GM12878 (cell line): Measurements from ENCODE around the gene ADCY7. TPM values are rescaled to one million over a fixed set of nuclear protein-coding genes. Genes with fewer than 3 reads are reported as not detected.

ENCODE experiments used
- ATAC-seq: fragments of 200-7000 bp; cut with Tn5 transposase; 3 replicates; pipeline ENCODE4 v1.9.1; 2020; ENCODE audit warnings: mild to moderate bottlenecking, moderate library complexity
- BruUV-seq: library from RNA; stranded (reverse); fragments of 400-500 nt; replicated peaks from 2 replicates; lab custom pipeline; 2021; lab: Mats Ljungman, UMichigan
- CTCF ChIA-PET: fragments of 300-600 bp; sonication (Branson Sonifier 250); formaldehyde crosslinking; extraction: SDS; loops from one replicate; lab custom pipeline; 2021; ENCODE audit warnings: inconsistent platforms; lab: Yijun Ruan, JAX
- POLR2A ChIA-PET: fragments of 350-600 bp; formaldehyde crosslinking; extraction: SDS; loops from one replicate; lab custom pipeline; 2021; ENCODE audit warnings: inconsistent platforms; lab: Charles Lee
- RAD21 ChIA-PET: fragments of 300-600 bp; sonication (Branson Sonifier 250); formaldehyde crosslinking; loops from one replicate; lab custom pipeline; 2023; ENCODE audit warnings: antibody characterized with exemption; ENCODE audit not compliant: unreplicated experiment; lab: Charles Lee
- SMC1A ChIA-PET: fragments of 300-600 bp; sonication (Branson Sonifier 250); formaldehyde crosslinking; loops from one replicate; lab custom pipeline; 2023; ENCODE audit not compliant: unreplicated experiment, uncharacterized antibody; lab: Charles Lee
- DNase-seq: peaks from one replicate; pipeline ENCODE4 v3.0.0-alpha.2; 2011; ENCODE audit warnings: low read depth, low spot score
- FAIRE-seq: peaks from 3 replicates; lab custom pipeline; 2011; peaks lifted over from hg19 to GRCh38; lab: Jason Lieb, UNC
- H2AFZ ChIP-seq: 2 replicates; pipeline ENCODE4 v1.6.0; 2011; ENCODE audit warnings: low read depth, low read length, control low read depth; ENCODE audit not compliant: control insufficient read depth
- H3K27ac ChIP-seq: 2 replicates; pipeline ENCODE4 v1.5.1; 2011; ENCODE audit warnings: control low read depth; ENCODE audit not compliant: control insufficient read depth, insufficient read depth
- H3K27me3 ChIP-seq, 2 experiments: replicated peaks in 1 of 2; 2 replicates each; pipeline versions ENCODE4 v1.6.0 to v1.6.1; 2011; ENCODE audit warnings: low read length in 1 of 2; ENCODE audit not compliant: control insufficient read depth in 2 of 2, insufficient read depth in 2 of 2
- H3K36me3 ChIP-seq, 2 experiments: 2 replicates each; pipeline ENCODE4 v1.5.1; 2011; ENCODE audit warnings: low read length in 1 of 2; ENCODE audit not compliant: control insufficient read depth in 2 of 2, insufficient read depth in 2 of 2
- H3K4me1 ChIP-seq: 2 replicates; pipeline ENCODE4 v1.6.1; 2011; ENCODE audit warnings: mild to moderate bottlenecking, low read length, moderate library complexity, mixed read lengths; ENCODE audit not compliant: control insufficient read depth, insufficient read depth
- H3K4me2 ChIP-seq: 2 replicates; pipeline ENCODE4 v1.6.0; 2011; ENCODE audit warnings: control low read depth; ENCODE audit not compliant: control insufficient read depth, insufficient read depth
- H3K4me3 ChIP-seq: fragments of 200-600 bp; sonication (generic); 2 replicates; pipeline ENCODE4 v1.5.1; 2016
- H3K79me2 ChIP-seq: 2 replicates; pipeline ENCODE4 v1.6.0; 2011; ENCODE audit warnings: low read length; ENCODE audit not compliant: control insufficient read depth, insufficient read depth
- H3K9ac ChIP-seq: 2 replicates; pipeline ENCODE4 v1.8.0; 2011; ENCODE audit warnings: low read length, control low read depth, mixed read lengths; ENCODE audit not compliant: control insufficient read depth, insufficient read depth
- H3K9me3 ChIP-seq: replicated peaks from 3 replicates; pipeline ENCODE4 v1.5.1; 2011; ENCODE audit warnings: mild to moderate bottlenecking, low read length; ENCODE audit not compliant: control insufficient read depth, insufficient read depth
- H4K20me1 ChIP-seq: 2 replicates; pipeline ENCODE4 v1.6.0; 2011; ENCODE audit not compliant: control insufficient read depth, insufficient read depth
- CHD2 ChIP-seq: IDR thresholded peaks from 2 replicates; pipeline ENCODE4 v1.6.1; 2011; ENCODE audit warnings: low read depth, low read length, improper control_type of control experiment, borderline replicate concordance
- HDAC2 ChIP-seq: fragments of 200-600 bp; sonication (generic); IDR thresholded peaks from 2 replicates; pipeline ENCODE4 v1.6.1; 2017
- KLF5 ChIP-seq: fragments of 450-650 bp; IDR thresholded peaks from 2 replicates; pipeline ENCODE4 v1.6.1; 2014; ENCODE audit warnings: mild to moderate bottlenecking; ENCODE audit not compliant: partially characterized antibody
- NR2C1 ChIP-seq: fragments of 450-650 bp; IDR thresholded peaks from 2 replicates; pipeline ENCODE4 v1.6.1; 2017; ENCODE audit warnings: antibody characterized with exemption, mild to moderate bottlenecking, moderate library complexity
- RAD21 ChIP-seq: IDR thresholded peaks from 2 replicates; pipeline ENCODE4 v1.6.1; 2011; ENCODE audit warnings: mild to moderate bottlenecking, low read depth, low read length, moderate library complexity; ENCODE audit not compliant: insufficient read depth
- SKIL ChIP-seq: fragments of 450-650 bp; IDR thresholded peaks from 2 replicates; pipeline ENCODE4 v1.6.1; 2017; ENCODE audit warnings: mild to moderate bottlenecking, low read depth, inconsistent platforms; ENCODE audit not compliant: poor library complexity, severe bottlenecking
- TCF12 ChIP-seq: IDR thresholded peaks from 2 replicates; pipeline ENCODE4 v1.6.1; 2011; ENCODE audit warnings: low read depth, mild to moderate bottlenecking, low read length
- WGBS: methylation state at CpG from one replicate; pipeline ENCODE4 v1.1.6; 2016; ENCODE audit warnings: low lambda C conversion rate; ENCODE audit not compliant: insufficient replicate concordance, insufficient coverage; ENCODE audit errors: missing lambda C conversion rate; 5-methylcytosine and 5-hydroxymethylcytosine counted together
- in situ Hi-C: fragments of 300-500 bp; cut with MboI; formaldehyde crosslinking; loops from 9 replicates; pipeline ENCODE4 v1.14.3; 2018; ENCODE audit warnings: mixed read lengths
- intact Hi-C: fragments of 100-400 bp; cut with micrococcal nuclease; formaldehyde crosslinking; loops from one replicate; pipeline ENCODE4 v1.14.2; 2022; ENCODE audit not compliant: unreplicated experiment
- polyA plus RNA-seq, 11 experiments: library from polyadenylated mRNA; depleted of rRNA in 4 of 11; unstranded in 6 of 11; stranded (reverse) in 5 of 11; fragments of >200 nt; fragmentation: Nextera tagmentation in 4 of 11; fragmentation: Illumina TruSeq in 1 of 11; extraction: Ambion mirVana in 4 of 11; extraction: Trizol in 1 of 11; gene quantifications; 1 replicate in 1 of 11; 2 replicates in 10 of 11; pipeline versions ENCODE4 v1.2.1 to v1.2.3, GENCODE V29; 2011 to 2016; ENCODE audit warnings: inconsistent platforms in 2 of 11, missing spikeins in 2 of 11, low read depth in 1 of 11
- total RNA-seq, 4 experiments: library from RNA; depleted of rRNA in 3 of 4; stranded (reverse); fragments of >200 nt in 3 of 4; fragmentation: Illumina TruSeq in 1 of 4; extraction: Trizol in 1 of 4; gene quantifications; 2 replicates each; pipeline versions ENCODE4 v1.2.1 to v1.2.3, GENCODE V29; 2013 to 2021

Gene ADCY7
- total and polyA plus RNA-seq, 10 of the 15 experiments (the other 5 are each of a cell fraction or from before 2014, with no cell fraction given) = 1.2 to 87.9 (median 24.4) TPM

GRCh38 chr16:50301626-50302471 is 35.5 kb downstream of the ADCY7 start:
- no peak for TF ChIP-seq HDAC2
- no peak for TF ChIP-seq SKIL
- FAIRE-seq = no peak
- H3K79me2 ChIP-seq = no peaks in the 10 kb centered on the region
- H2AFZ ChIP-seq = no peak overlapping the region
- H4K20me1 ChIP-seq = no peaks in the 10 kb centered on the region
- no peak for DNase-seq
- ChIA-PET POLR2A (no interaction called here), SMC1A (no interaction called here), RAD21 (no interaction called here), CTCF (no interaction called here)
- no peak overlapping the region for H3K4me2 ChIP-seq
- H3K27ac ChIP-seq = no peak overlapping the region
- in situ Hi-C loops = no loop called here
- no peaks in the 10 kb centered on the region for H3K27me3 ChIP-seq
- H3K9me3 ChIP-seq = no peaks in the 10 kb centered on the region
- no peak overlapping the region for H3K9ac ChIP-seq
- H3K4me1 ChIP-seq = no peaks in the 10 kb centered on the region
- BruUV-seq = no TSS peak
- H3K4me3 ChIP-seq = no peak overlapping the region
- peaks cover 6 to 25% of the 10 kb centered on the region in 2 experiments for H3K36me3 ChIP-seq
- WGBS = 87% methylated on average over 21 of the region's 21 CpGs
- no peak for ATAC-seq
- intact Hi-C loops = no loop called here

- H2AFZ ChIP-seq = no peak overlapping the region
- no TSS peak for BruUV-seq
- ChIA-PET CTCF (no interaction called here), POLR2A (no interaction called here), SMC1A (no interaction called here), RAD21 (no interaction called here)
- H3K27ac ChIP-seq = no peak overlapping the region
- 98% methylated on average over 15 of the region's 15 CpGs for WGBS
- no peak overlapping the region for H3K9ac ChIP-seq
- no peaks in the 10 kb centered on the region for H3K79me2 ChIP-seq
- no peaks in the 10 kb centered on the region for H4K20me1 ChIP-seq
- intact Hi-C loops (no loop called here), in situ Hi-C loops (no loop called here)
- H3K9me3 ChIP-seq = no peaks in the 10 kb centered on the region
- FAIRE-seq = no peak
- DNase-seq = no peak
- no peaks in the 10 kb centered on the region for H3K27me3 ChIP-seq
- H3K4me2 ChIP-seq = no peak overlapping the region
- TF ChIP-seq CHD2 = no peak
- TF ChIP-seq TCF12 = no peak
- TF ChIP-seq KLF5 = no peak
- no peak for TF ChIP-seq NR2C1
- TF ChIP-seq RAD21 = no peak
- H3K36me3 ChIP-seq = peaks cover 6 to 21% of the 10 kb centered on the region in 2 experiments
- no peak for ATAC-seq
- no peak overlapping the region for H3K4me3 ChIP-seq
- H3K4me1 ChIP-seq = no peaks in the 10 kb centered on the region
Observed at GRCh38 chr16:50302472-50303005, 36.2 kb downstream of the ADCY7 start.
